Adrenal gland (tissue), 12 donors: Measurements from ENCODE around the gene CREBL2. TPM values are rescaled to one million over a fixed set of nuclear protein-coding genes. Genes with fewer than 3 reads are reported as not detected.

Experiments
- DNase-seq, 7 donors: peaks; one replicate each; pipeline ENCODE4 v3.0.0-alpha.2; 2019 to 2020
- H3K27ac ChIP-seq, 5 donors: fragments of 200-600 bp; sonication (generic) in 4 of 5; 1 replicate in 3 of 5; 2 replicates in 2 of 5; pipeline versions ENCODE4 v1.5.1 to v1.8.0; 2016 to 2020; ENCODE audit warnings: mild to moderate bottlenecking in 1 of 5
- H3K27me3 ChIP-seq: fragments of 200-600 bp; 2 replicates; pipeline ENCODE4 v1.8.0; 2021
- H3K36me3 ChIP-seq, 2 donors: fragments of 200-600 bp; replicated peaks in 1 of 2; 1 replicate in 1 of 2; 2 replicates in 1 of 2; pipeline versions ENCODE4 v1.5.1 to v1.8.0; 2018 to 2022
- H3K4me1 ChIP-seq, 2 donors: fragments of 200-600 bp; replicated peaks in 1 of 2; 1 replicate in 1 of 2; 2 replicates in 1 of 2; pipeline versions ENCODE4 v1.5.1 to v1.8.0; 2018 to 2021
- H3K4me3 ChIP-seq, 4 donors: fragments of 200-600 bp; sonication (generic) in 3 of 4; one replicate each; pipeline ENCODE4 v1.5.1; 2016 to 2018
- H3K9me3 ChIP-seq, 3 donors: fragments of 200-600 bp; sonication (generic) in 1 of 3; replicated peaks in 1 of 3; 1 replicate in 2 of 3; 2 replicates in 1 of 3; pipeline versions ENCODE4 v1.5.1 to v1.8.0; 2016 to 2021
- CTCF ChIP-seq, 6 experiments: fragments of 450-650 bp in 4 of 6; fragments of 200-600 bp in 2 of 6; sonication (generic) in 1 of 6; IDR thresholded peaks; 1 replicate in 5 of 6; 2 replicates in 1 of 6; pipeline versions ENCODE4 v1.5.1 to v1.8.0; 2016 to 2021; ENCODE audit warnings: antibody characterized with exemption in 6 of 6, mild to moderate bottlenecking in 2 of 6, moderate library complexity in 1 of 6
- POLR2A ChIP-seq, 2 donors: fragments of 450-650 bp; IDR thresholded peaks; one replicate each; pipeline ENCODE4 v1.6.1; 2017; ENCODE audit warnings: antibody characterized with exemption in 2 of 2, mild to moderate bottlenecking in 2 of 2, moderate library complexity in 1 of 2
- WGBS, 4 donors: extraction: QIAGEN DNeasy Blood & Tissue Kit in 2 of 4; methylation state at CpG; one replicate each; pipeline versions ENCODE4 v1.1.5 to v1.1.7; 2013 to 2017; 5-methylcytosine and 5-hydroxymethylcytosine counted together
- intact Hi-C, 2 donors: fragments of 100-400 bp; cut with DNase I; formaldehyde crosslinking; loops; one replicate each; pipeline versions ENCODE4 v1.14.1 to v1.15.0; 2022 to 2023
- polyA plus RNA-seq, 3 donors: library from polyadenylated mRNA; stranded (reverse); fragments of 200-250 nt in 2 of 3; fragments of 350-450 nt in 1 of 3; fragmentation: Illumina TruSeq in 1 of 3; extraction: RNeasy Lipid Tissue Mini Kit (QIAGEN cat#74804) in 1 of 3; gene quantifications; one replicate each; pipeline ENCODE4 v1.2.3, GENCODE V29; 2013 to 2014
- total RNA-seq, 9 donors: library from RNA; depleted of rRNA in 4 of 9; stranded (reverse); fragments of >200 nt in 4 of 9; fragments of 120-200 nt in 1 of 9; fragmentation: NEBNext Ultra II Directional in 1 of 9; extraction: Animal tissue kit (Norgen Biotek cat#: 25700) in 1 of 9; gene quantifications; one replicate each; pipeline versions ENCODE4 v1.1.0 to v1.2.4, GENCODE V29; 2013 to 2023
- donor health status: healthy with polysubstance abuse.
- donor health status: Bipolar disorder and iron deficiency.
- donor health status: DM: yes; HTN: yes; CAD: no.
- donor health status: DM: no; HTN: no; CAD: no.
- donor health status: DM: no; HTN: no; CAD: no.
- donor health status: DM: yes; HTN: yes; CAD: no.

The CREBL2 gene
- total and polyA plus RNA-seq, 12 donors = 41.5 to 357 (median 141) TPM

DNA sequence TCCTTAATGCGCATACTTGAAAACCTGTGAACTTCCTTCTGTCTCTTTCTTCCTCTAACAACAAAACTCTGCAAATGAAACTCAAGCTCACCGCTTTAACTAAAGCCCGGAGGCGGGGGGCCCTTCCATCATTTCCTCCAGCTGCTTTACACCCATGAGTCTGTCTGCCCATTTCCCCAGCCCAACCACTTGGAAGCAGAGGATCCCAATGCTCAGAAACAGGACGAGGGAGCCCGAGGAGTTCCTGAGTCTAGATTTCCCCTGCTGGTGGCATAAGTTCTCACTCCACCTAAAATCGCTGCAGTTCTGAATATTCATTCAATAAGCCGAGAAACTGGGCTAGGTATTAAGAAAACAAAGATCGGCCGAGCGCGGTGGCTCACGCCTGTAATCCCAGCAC lies 53.5 kb downstream of the CREBL2 start:
- H3K4me3 ChIP-seq = no peak overlapping the region
- no peaks in the 10 kb centered on the region for H3K36me3 ChIP-seq
- H3K4me1 ChIP-seq = peaks cover 8 to 14% of the 10 kb centered on the region in 2 donors
- WGBS, 4 donors = 82 to 91% (median 87%) methylated on average over 13 of the region's 13 CpGs
- TF ChIP-seq CTCF (IDR thresholded peaks at IDR 0.05) = no peak
- no peak for TF ChIP-seq POLR2A (IDR thresholded peaks at IDR 0.05)
- no peak for DNase-seq
- no peak overlapping the region for H3K27ac ChIP-seq
- H3K27me3 ChIP-seq = no peaks in the 10 kb centered on the region
- intact Hi-C loops = no loop called here
- no peaks in the 10 kb centered on the region for H3K9me3 ChIP-seq

DNA sequence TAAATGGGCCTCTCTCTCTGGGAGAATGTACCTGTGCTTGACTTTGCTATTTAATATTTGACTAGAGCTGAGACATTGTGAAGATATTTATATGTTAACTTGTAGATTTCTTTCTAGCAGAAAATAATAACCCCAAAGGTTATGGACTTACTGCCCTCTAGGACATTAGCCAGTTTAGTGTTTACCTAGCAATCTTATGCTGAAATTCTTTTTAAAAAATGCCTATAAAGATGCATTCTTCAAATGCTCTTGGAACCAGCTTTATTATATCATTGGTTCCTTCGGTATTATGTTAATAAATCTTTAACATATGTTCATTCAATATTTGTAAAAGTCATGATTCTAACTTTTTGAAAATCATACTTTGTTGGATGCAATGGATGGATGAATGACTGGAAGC lies 56.3 kb downstream of the CREBL2 start:
- DNase-seq = no peak
- intact Hi-C loops = no loop called here
- H3K36me3 ChIP-seq = no peaks in the 10 kb centered on the region
- no peak overlapping the region for H3K4me3 ChIP-seq
- H3K27me3 ChIP-seq = no peaks in the 10 kb centered on the region
- no peak for TF ChIP-seq CTCF (IDR thresholded peaks at IDR 0.05)
- TF ChIP-seq POLR2A (IDR thresholded peaks at IDR 0.05) = no peak
- no peaks in the 10 kb centered on the region for H3K4me1 ChIP-seq
- H3K9me3 ChIP-seq = no peaks in the 10 kb centered on the region
- H3K27ac ChIP-seq = no peak overlapping the region
- WGBS, 4 donors = 81 to 89% (median 86%) methylated on average over 1 of the region's 1 CpG

- H3K36me3 ChIP-seq = no peaks in the 10 kb centered on the region
- intact Hi-C loops = no loop called here
- H3K27me3 ChIP-seq = no peaks in the 10 kb centered on the region
- WGBS, 4 donors = 90 to 98% (median 97%) methylated on average over 2 of the region's 2 CpGs
- no peak overlapping the region for H3K4me3 ChIP-seq
- no peak for TF ChIP-seq POLR2A (IDR thresholded peaks at IDR 0.05)
- no peak for TF ChIP-seq CTCF (IDR thresholded peaks at IDR 0.05)
- H3K27ac ChIP-seq = no peak overlapping the region
- H3K4me1 ChIP-seq = no peaks in the 10 kb centered on the region
- no peaks in the 10 kb centered on the region for H3K9me3 ChIP-seq
- DNase-seq = no peak
These were observed 57.3 kb downstream of the CREBL2 start for GRCh38 chr12:12669020-12669419.

- Histone ChIP-seq H3K4me1 (no peaks in the 10 kb centered on the region), H3K27me3 (no peaks in the 10 kb centered on the region), H3K27ac (no peak overlapping the region), H3K36me3 (no peaks in the 10 kb centered on the region), H3K9me3 (no peaks in the 10 kb centered on the region), H3K4me3 (no peak overlapping the region)
- intact Hi-C loops = no loop called here
- 68 to 76% (median 72%) methylated on average over 8 of the region's 8 CpGs for WGBS, 4 donors
- DNase-seq = no peak
- TF ChIP-seq POLR2A (IDR thresholded peaks at IDR 0.05) (no peak), CTCF (IDR thresholded peaks at IDR 0.05) (no peak)
These were observed 60.4 kb downstream of the CREBL2 start for GRCh38 chr12:12671850-12672660.
